Measurements from ENCODE around the gene RAB11FIP4.
"Not testable (repeated sequence)": the region's sequence is repeated elsewhere in the genome, so short reads cannot be mapped to it uniquely, and the experiment has no call there.

RAB11FIP4 gene

DNA sequence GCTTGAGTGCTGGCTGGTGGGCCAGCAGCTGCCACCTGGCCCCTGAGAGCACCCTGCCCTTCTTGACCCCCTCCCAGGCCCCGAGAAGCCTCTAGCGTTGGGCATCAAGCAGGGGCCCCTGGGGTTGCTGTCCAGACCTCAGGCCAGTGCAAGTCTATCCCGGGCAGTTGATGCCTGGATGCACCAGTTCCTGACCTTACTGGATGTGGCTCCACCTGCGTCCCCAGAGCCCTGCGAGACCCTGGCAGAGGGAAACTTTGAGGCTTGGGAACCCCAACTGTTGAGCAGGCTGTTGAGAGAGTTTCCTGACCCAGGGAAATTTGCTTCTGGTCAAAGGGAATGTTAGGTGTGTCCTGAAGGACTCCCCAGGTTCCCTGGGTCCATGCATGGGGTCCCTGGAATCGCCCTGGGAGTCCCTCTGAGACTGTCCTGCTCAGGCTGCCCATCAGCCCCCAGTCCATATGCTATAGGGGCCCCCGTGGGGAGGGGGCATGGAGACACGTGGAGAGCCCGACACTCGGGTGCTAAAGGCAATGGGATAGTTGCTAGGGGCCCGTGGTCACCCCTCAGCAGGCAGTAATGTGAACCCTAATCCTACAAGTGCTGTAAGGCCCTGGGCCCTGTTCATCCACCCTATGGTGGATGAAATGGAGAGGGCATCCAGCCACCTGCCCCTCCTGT, 46.4 kb downstream of the RAB11FIP4 start:
- no peaks in the 10 kb centered on the region for H3K27me3 ChIP-seq (ENCODE audit: insufficient read depth, low read length, poor library complexity)
- H3K9ac ChIP-seq (ENCODE audit: low read depth, low read length): no peak overlapping the region
- H3K9me3 ChIP-seq (ENCODE audit: insufficient read depth, low read length, severe bottlenecking): no peaks in the 10 kb centered on the region
- H4K20me1 ChIP-seq (ENCODE audit: insufficient read depth, low read length): no peaks in the 10 kb centered on the region
- H3K4me1 ChIP-seq (ENCODE audit: insufficient read depth, low read length): peaks cover 8% of the 10 kb centered on the region; the same call in 1 of the 2 replicates
- TF ChIP-seq EZH2 (IDR thresholded peaks at IDR 0.05; ENCODE audit: borderline replicate concordance, low read depth, low read length, severe bottlenecking): no peak
- TF ChIP-seq CTCF (IDR thresholded peaks at IDR 0.05; ENCODE audit: borderline replicate concordance, extremely low read depth, low read length, poor library complexity, severe bottlenecking): no peak
- H3K27ac ChIP-seq (ENCODE audit: low read length): no peak overlapping the region
- H3K4me2 ChIP-seq (ENCODE audit: insufficient read depth, low read length): no peak overlapping the region
- H2AFZ ChIP-seq (ENCODE audit: low read depth, low read length): no peak overlapping the region
- ATAC-seq (ENCODE audit: insufficient read depth, low read depth) (no peak), DNase-seq (no peak)
- H3K4me3 ChIP-seq (ENCODE audit: low read depth in 1 of 2, low read length in 2 of 2): no peak overlapping the region
- no peaks in the 10 kb centered on the region for H3K36me3 ChIP-seq (ENCODE audit: insufficient read depth, low read length)
- H3K79me2 ChIP-seq (ENCODE audit: insufficient read depth, low read length): no peaks in the 10 kb centered on the region

DNA sequence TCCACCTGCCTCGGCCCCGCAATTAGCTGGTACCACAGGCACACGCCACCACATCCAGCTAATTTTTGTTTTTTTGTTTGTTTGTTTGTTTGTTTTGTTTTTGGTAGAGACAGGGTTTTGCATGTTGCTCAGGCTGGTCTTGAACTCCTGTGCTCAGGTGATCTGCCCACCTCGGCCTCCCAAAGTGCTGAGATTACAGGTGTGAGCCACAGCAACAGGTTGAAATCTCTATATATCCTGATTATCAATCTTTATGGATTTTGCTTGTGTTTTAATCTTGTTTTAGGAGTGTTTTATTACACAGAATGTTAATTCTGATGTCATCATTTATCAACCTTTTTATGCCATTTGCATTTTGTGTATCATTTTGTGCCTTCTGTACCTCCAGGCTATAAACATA, 48.2 kb downstream of the RAB11FIP4 start:
- H2AFZ ChIP-seq (ENCODE audit: low read depth, low read length): no peak overlapping the region
- H3K79me2 ChIP-seq (ENCODE audit: insufficient read depth, low read length): no peaks in the 10 kb centered on the region
- no peak overlapping the region for H3K27ac ChIP-seq (ENCODE audit: low read length)
- no peaks in the 10 kb centered on the region for H3K36me3 ChIP-seq (ENCODE audit: insufficient read depth, low read length)
- H4K20me1 ChIP-seq (ENCODE audit: insufficient read depth, low read length): no peaks in the 10 kb centered on the region
- H3K9ac ChIP-seq (ENCODE audit: low read depth, low read length): no peak overlapping the region
- DNase-seq (no peak), ATAC-seq (ENCODE audit: insufficient read depth, low read depth) (no peak)
- no peak overlapping the region for H3K4me3 ChIP-seq (ENCODE audit: low read depth in 1 of 2, low read length in 2 of 2)
- no peak for TF ChIP-seq CTCF (IDR thresholded peaks at IDR 0.05; ENCODE audit: borderline replicate concordance, extremely low read depth, low read length, poor library complexity, severe bottlenecking)
- TF ChIP-seq EZH2 (IDR thresholded peaks at IDR 0.05; ENCODE audit: borderline replicate concordance, low read depth, low read length, severe bottlenecking): no peak
- H3K4me2 ChIP-seq (ENCODE audit: insufficient read depth, low read length): no peak overlapping the region
- H3K4me1 ChIP-seq (ENCODE audit: insufficient read depth, low read length): no peaks in the 10 kb centered on the region
- H3K27me3 ChIP-seq (ENCODE audit: insufficient read depth, low read length, poor library complexity): no peaks in the 10 kb centered on the region
- H3K9me3 ChIP-seq (ENCODE audit: insufficient read depth, low read length, severe bottlenecking): no peaks in the 10 kb centered on the region

DNA sequence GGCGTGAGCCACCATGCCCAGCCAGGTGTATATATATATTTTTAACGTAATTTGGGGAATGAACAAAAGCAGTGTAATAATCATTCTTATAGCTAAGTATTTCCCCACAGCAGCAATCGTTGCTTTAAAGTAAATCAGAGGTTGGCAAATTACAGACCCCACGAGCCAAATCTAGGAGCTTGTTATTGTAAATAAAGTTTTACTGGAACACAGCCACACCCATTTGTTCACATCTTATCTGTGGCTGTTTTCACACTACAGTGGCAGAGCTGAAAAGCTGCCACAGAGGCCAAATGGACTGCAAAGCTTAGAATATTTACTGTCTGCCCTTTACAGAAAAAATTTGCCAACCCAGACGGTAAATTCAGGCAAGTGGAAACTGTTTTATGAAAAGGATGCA, 50.8 kb downstream of the RAB11FIP4 start:
- ATAC-seq (ENCODE audit: insufficient read depth, low read depth): no peak
- H3K27ac ChIP-seq (ENCODE audit: low read length): no peak overlapping the region
- no peaks in the 10 kb centered on the region for H3K36me3 ChIP-seq (ENCODE audit: insufficient read depth, low read length)
- H2AFZ ChIP-seq (ENCODE audit: low read depth, low read length): no peak overlapping the region
- H3K4me2 ChIP-seq (ENCODE audit: insufficient read depth, low read length): no peak overlapping the region
- no peaks in the 10 kb centered on the region for H3K4me1 ChIP-seq (ENCODE audit: insufficient read depth, low read length)
- DNase-seq: no peak
- no peaks in the 10 kb centered on the region for H3K9me3 ChIP-seq (ENCODE audit: insufficient read depth, low read length, severe bottlenecking)
- H3K9ac ChIP-seq (ENCODE audit: low read depth, low read length): no peak overlapping the region
- H3K27me3 ChIP-seq (ENCODE audit: insufficient read depth, low read length, poor library complexity): no peaks in the 10 kb centered on the region
- H3K4me3 ChIP-seq (ENCODE audit: low read depth in 1 of 2, low read length in 2 of 2): no peak overlapping the region
- TF ChIP-seq EZH2 (IDR thresholded peaks at IDR 0.05; ENCODE audit: borderline replicate concordance, low read depth, low read length, severe bottlenecking): no peak
- no peak for TF ChIP-seq CTCF (IDR thresholded peaks at IDR 0.05; ENCODE audit: borderline replicate concordance, extremely low read depth, low read length, poor library complexity, severe bottlenecking)
- no peaks in the 10 kb centered on the region for H3K79me2 ChIP-seq (ENCODE audit: insufficient read depth, low read length)
- H4K20me1 ChIP-seq (ENCODE audit: insufficient read depth, low read length): no peaks in the 10 kb centered on the region

- not testable (repeated sequence) for H3K27ac ChIP-seq (ENCODE audit: low read length); H3K9me3 ChIP-seq (ENCODE audit: insufficient read depth, low read length, severe bottlenecking); H3K36me3 ChIP-seq (ENCODE audit: insufficient read depth, low read length); H3K79me2 ChIP-seq (ENCODE audit: insufficient read depth, low read length); H3K27me3 ChIP-seq (ENCODE audit: insufficient read depth, low read length, poor library complexity); H3K4me1 ChIP-seq (ENCODE audit: insufficient read depth, low read length); ATAC-seq (ENCODE audit: insufficient read depth, low read depth); H4K20me1 ChIP-seq (ENCODE audit: insufficient read depth, low read length); H2AFZ ChIP-seq (ENCODE audit: low read depth, low read length); DNase-seq; H3K4me2 ChIP-seq (ENCODE audit: insufficient read depth, low read length); H3K4me3 ChIP-seq (ENCODE audit: low read depth in 1 of 2, low read length in 2 of 2); H3K9ac ChIP-seq (ENCODE audit: low read depth, low read length)
These were observed 51.4 kb downstream of the RAB11FIP4 start for GRCh38 chr17:31442856-31443255.
